OCI-LY3 (cell line): ENCODE results near the gene ASH1L.
A peak's percentile ranks its signal among the peaks of the same experiment; 100 is the strongest.

ENCODE experiments used
- H2AFZ ChIP-seq: fragments of 200-600, 300-600 bp; shearing (Covaris generic); 2 replicates; pipeline ENCODE4 v1.6.0; 2014; ENCODE audit warnings: antibody characterized with exemption, low read depth, low read length
- H3K27ac ChIP-seq: fragments of 200-600, 300-600 bp; sonication (generic); 2 replicates; pipeline ENCODE4 v1.5.1; 2014; ENCODE audit warnings: mild to moderate bottlenecking, low read length, moderate library complexity, mixed read lengths
- H3K27me3 ChIP-seq: fragments of 200-600, 300-600 bp; sonication (generic); 2 replicates; pipeline ENCODE4 v1.6.1; 2014; ENCODE audit warnings: low read depth, low read length, mixed read lengths
- H3K36me3 ChIP-seq: fragments of 200-600, 300-600 bp; sonication (generic); replicated peaks from 2 replicates; pipeline ENCODE3; 2014; ENCODE audit warnings: low read depth, low read length, mixed read lengths
- H3K4me1 ChIP-seq: fragments of 300-600, 200-600 bp; sonication (generic); 2 replicates; pipeline ENCODE4 v1.6.1; 2014; ENCODE audit warnings: low read length, mixed read lengths
- H3K4me2 ChIP-seq: fragments of 200-600, 300-600 bp; sonication (generic); 2 replicates; pipeline ENCODE4 v1.6.1; 2014; ENCODE audit warnings: low read length, mixed read lengths
- H3K4me3 ChIP-seq: fragments of 300-600, 200-600 bp; sonication (generic); 2 replicates; pipeline ENCODE4 v1.5.1; 2014; ENCODE audit warnings: antibody characterized with exemption, mild to moderate bottlenecking, low read length, moderate library complexity
- H3K79me2 ChIP-seq: fragments of 300-600, 200-600 bp; shearing (Covaris generic); 2 replicates; pipeline ENCODE4 v1.6.1; 2014; ENCODE audit warnings: mild to moderate bottlenecking, low read length, mixed read lengths
- H3K9ac ChIP-seq: fragments of 300-600, 200-600 bp; shearing (Covaris generic); 2 replicates; pipeline ENCODE4 v1.6.0; 2014; ENCODE audit warnings: mild to moderate bottlenecking, low read length, moderate library complexity
- H3K9me3 ChIP-seq: fragments of 200-600, 300-600 bp; shearing (Covaris generic); 2 replicates; pipeline ENCODE4 v1.6.1; 2014; ENCODE audit warnings: low read length, mixed read lengths; ENCODE audit not compliant: insufficient read depth
- H4K20me1 ChIP-seq: fragments of 200-600, 300-600 bp; sonication (generic); 2 replicates; pipeline ENCODE4 v1.6.1; 2016; ENCODE audit warnings: low read length, mixed read lengths; ENCODE audit not compliant: insufficient read depth
- EZH2phosphoT487 ChIP-seq: fragments of 200-600 bp; shearing (Covaris generic); IDR thresholded peaks from 2 replicates; pipeline ENCODE4 v1.6.1; 2018; ENCODE audit warnings: antibody characterized with exemption, mixed run types, low read depth
- TF ChIP-seq, protein P1 (sequence below): fragments of 200-600, 300-600 bp; sonication (generic); IDR thresholded peaks from 2 replicates; pipeline ENCODE4 v1.5.1; 2014; ENCODE audit warnings: antibody characterized with exemption, low read length, low read depth

Gene ASH1L

DNA sequence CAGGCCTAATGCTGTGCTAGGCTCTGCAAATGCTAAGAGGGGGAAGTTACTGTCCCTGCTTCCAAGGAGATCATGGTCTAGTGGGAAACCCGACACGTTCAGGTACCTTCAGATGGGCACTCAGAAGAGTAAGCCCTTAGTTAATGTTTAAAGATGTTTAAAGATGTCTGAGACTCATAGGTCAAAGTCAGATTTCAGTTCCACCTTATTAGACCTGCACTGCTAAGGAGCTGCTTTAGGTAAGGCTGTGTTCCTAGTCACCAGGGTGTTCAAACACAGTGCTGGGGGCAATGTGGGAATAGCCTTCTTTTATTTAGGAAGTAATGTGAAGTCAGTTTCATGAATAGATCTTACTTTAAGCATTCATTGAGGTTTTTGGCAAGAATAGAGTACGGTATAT lies 245.7 kb downstream of the ASH1L start:
- no peak overlapping the region for H3K4me3 ChIP-seq
- H4K20me1 ChIP-seq: peaks cover 47% of the 10 kb centered on the region
- peaks cover 69% of the 10 kb centered on the region for H3K36me3 ChIP-seq
- H3K27me3 ChIP-seq: no peaks in the 10 kb centered on the region
- no peak overlapping the region for H3K9ac ChIP-seq
- H3K79me2 ChIP-seq: peaks cover 27% of the 10 kb centered on the region
- peak overlapping the region; percentile 15 for H3K27ac ChIP-seq
- no peaks in the 10 kb centered on the region for H3K9me3 ChIP-seq
- no peak overlapping the region for H3K4me2 ChIP-seq
- TF ChIP-seq, protein P1, sequence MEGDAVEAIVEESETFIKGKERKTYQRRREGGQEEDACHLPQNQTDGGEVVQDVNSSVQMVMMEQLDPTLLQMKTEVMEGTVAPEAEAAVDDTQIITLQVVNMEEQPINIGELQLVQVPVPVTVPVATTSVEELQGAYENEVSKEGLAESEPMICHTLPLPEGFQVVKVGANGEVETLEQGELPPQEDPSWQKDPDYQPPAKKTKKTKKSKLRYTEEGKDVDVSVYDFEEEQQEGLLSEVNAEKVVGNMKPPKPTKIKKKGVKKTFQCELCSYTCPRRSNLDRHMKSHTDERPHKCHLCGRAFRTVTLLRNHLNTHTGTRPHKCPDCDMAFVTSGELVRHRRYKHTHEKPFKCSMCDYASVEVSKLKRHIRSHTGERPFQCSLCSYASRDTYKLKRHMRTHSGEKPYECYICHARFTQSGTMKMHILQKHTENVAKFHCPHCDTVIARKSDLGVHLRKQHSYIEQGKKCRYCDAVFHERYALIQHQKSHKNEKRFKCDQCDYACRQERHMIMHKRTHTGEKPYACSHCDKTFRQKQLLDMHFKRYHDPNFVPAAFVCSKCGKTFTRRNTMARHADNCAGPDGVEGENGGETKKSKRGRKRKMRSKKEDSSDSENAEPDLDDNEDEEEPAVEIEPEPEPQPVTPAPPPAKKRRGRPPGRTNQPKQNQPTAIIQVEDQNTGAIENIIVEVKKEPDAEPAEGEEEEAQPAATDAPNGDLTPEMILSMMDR: no peak
- no peak for TF ChIP-seq EZH2phosphoT487
- no peak overlapping the region for H2AFZ ChIP-seq
- peaks cover 17% of the 10 kb centered on the region for H3K4me1 ChIP-seq

DNA sequence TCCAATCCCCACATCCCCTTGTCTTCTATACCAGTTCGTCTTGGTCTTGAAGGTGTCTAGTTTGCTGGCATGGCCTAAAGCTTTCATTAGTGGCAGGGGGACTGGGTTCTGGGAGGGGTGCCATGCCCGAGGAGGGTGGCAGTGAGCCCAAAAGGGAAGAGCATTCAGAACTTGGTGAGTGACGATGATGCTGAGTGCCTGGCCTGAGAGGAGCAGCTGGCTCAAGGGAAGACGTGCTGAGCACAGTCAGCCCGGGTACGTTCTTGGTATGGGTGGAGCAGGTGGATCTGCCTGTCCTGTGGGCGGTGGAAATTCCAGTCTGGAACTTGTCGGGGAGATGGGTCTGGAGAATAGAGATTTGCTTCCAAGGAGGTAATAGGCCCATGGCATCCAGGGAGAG lies 249.3 kb downstream of the ASH1L start:
- Histone ChIP-seq H3K4me3 (no peak overlapping the region), H3K36me3 (peaks cover 73% of the 10 kb centered on the region), H2AFZ (no peak overlapping the region), H3K4me1 (peaks cover 35% of the 10 kb centered on the region), H3K4me2 (no peak overlapping the region), H3K9me3 (no peaks in the 10 kb centered on the region), H3K27ac (no peak overlapping the region), H4K20me1 (peaks cover 30% of the 10 kb centered on the region), H3K79me2 (peaks cover 60% of the 10 kb centered on the region), H3K27me3 (no peaks in the 10 kb centered on the region), H3K9ac (no peak overlapping the region)
- no peak for TF ChIP-seq EZH2phosphoT487
- TF ChIP-seq, protein P1: no peak

DNA sequence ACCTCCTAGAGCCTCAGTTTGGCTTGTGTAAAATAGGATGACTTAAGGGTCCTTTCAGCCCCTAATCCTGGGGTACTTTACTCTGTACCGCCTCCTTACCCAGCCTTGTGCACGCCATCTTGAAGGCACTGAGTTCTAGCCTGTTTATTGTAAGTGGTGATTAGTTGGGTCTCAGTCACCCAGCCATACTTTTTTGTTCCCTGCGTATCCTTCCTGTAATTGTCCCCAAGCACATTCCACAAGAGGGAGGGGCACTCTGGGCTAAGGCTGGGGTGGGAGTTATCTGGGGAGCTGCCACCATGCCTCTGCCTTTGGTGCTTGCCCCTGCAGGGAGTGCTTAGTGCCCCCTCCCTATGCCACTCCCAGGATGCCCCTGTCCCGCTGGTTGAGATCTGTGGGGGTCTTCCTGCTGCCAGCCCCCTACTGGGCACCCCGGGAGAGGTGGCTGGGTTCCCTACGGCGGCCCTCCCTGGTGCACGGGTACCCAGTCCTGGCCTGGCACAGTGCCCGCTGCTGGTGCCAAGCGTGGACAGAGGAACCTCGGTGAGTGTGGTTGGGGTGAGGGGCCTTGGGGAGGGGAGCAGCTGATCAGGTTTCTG lies 253.1 kb downstream of the ASH1L start:
- peak overlapping the region; percentile 99 for H3K9ac ChIP-seq
- peaks cover 46% of the 10 kb centered on the region for H3K36me3 ChIP-seq
- peaks cover 48% of the 10 kb centered on the region for H3K4me1 ChIP-seq
- H3K4me3 ChIP-seq: peak overlapping the region; percentile 91
- TF ChIP-seq, protein P1: 0 out of 2 replicates have a peak, but pooled peaks have one; percentile 6
- TF ChIP-seq EZH2phosphoT487: no peak
- H3K27me3 ChIP-seq: no peaks in the 10 kb centered on the region
- peak overlapping the region; percentile 92 for H3K4me2 ChIP-seq
- no peaks in the 10 kb centered on the region for H3K9me3 ChIP-seq
- H4K20me1 ChIP-seq: peaks cover 17% of the 10 kb centered on the region; the same call in 1 of the 2 replicates
- peak overlapping the region; percentile 93 for H3K27ac ChIP-seq
- H3K79me2 ChIP-seq: peaks cover 54% of the 10 kb centered on the region
- H2AFZ ChIP-seq: no peak overlapping the region

DNA sequence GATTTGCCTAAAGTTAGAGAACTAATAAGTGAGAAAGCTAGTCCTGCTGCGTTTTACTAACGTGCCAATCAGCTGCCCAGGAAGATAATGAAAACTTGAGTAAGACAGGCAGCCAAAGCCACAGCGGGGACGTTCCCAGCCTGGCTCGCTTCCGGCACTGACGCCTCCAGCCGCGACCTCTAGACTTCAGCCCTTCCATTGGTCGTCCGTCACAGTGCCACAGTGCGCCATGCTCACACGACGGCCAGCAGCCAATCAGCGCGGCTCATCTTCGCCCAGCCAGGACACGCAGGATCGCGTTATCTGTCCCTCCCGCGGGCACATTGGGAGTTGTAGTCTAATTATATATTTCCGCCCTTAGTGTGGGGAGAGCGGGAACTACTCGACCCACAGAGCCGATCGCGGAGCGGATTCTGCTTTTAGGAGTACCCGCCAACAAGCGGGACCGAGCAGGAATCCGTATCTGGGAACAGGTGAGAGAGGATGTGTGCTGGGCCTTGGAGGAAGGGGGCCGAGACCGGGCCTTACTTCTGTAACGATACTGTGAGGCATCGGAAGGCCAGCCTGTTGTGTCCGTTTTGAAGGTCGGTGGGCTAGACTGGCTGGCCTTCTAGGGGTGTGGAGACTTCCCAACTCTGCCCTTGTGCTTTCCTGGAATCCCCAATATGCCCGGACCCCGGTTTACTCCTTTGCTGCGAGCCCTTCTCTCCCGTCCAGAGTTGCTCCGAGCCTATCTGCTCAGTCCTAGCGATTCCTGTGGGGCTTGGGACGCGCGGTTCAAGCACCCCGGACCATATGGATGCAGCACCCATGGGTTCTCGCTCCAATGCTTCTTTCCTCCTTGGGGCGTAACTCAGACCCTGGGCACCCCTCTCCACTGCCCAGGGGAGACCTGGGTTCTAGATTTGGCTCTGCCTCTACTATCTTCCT lies 253.8 kb downstream of the ASH1L start, which contains the start of gene FDPS:
Gene FDPS, plus strand, starts transcription at position 374 of the 930 bp plus-strand sequence. CDS start 924 bp downstream, outside the sequence.
- Histone ChIP-seq H3K9ac (peak within 1 kb of the TSS; percentile 99), H3K27me3 (no peaks in the 10 kb centered on the region), H3K4me2 (peak within 1 kb of the TSS; percentile 92), H3K36me3 (peaks cover 43% of the 10 kb centered on the region), H3K9me3 (no peaks in the 10 kb centered on the region), H3K79me2 (peaks cover 49% of the 10 kb centered on the region), H3K4me1 (peaks cover 56% of the 10 kb centered on the region), H2AFZ (no peak within 1 kb of the TSS), H3K4me3 (peak within 1 kb of the TSS; percentile 91), H3K27ac (peak within 1 kb of the TSS; percentile 94), H4K20me1 (peaks cover 17% of the 10 kb centered on the region; the same call in 1 of the 2 replicates)
- TF ChIP-seq, protein P1: no peak
- TF ChIP-seq EZH2phosphoT487: no peak
